Neutrophil (primary cell): ENCODE results near the gene AKT3.

Experiments
- H3K27ac ChIP-seq: fragments of 200-600 bp; sonication (generic); 2 replicates; pipeline ENCODE4 v1.5.1; 2016; ENCODE audit warnings: mild to moderate bottlenecking, moderate library complexity
- H3K27me3 ChIP-seq: fragments of 200-600 bp; sonication (generic); 2 replicates; pipeline ENCODE4 v1.6.0; 2016; ENCODE audit warnings: mild to moderate bottlenecking
- H3K36me3 ChIP-seq: fragments of 200-600 bp; sonication (generic); 2 replicates; pipeline ENCODE4 v1.5.1; 2017
- H3K4me1 ChIP-seq, 2 experiments: fragments of 200-600 bp in 1 of 2; sonication (generic) in 1 of 2; 1 replicate in 1 of 2; 2 replicates in 1 of 2; pipeline versions ENCODE4 v1.5.1 to v1.6.1; 2013 to 2016; ENCODE audit warnings: low read depth in 1 of 2, low read length in 1 of 2, mild to moderate bottlenecking in 1 of 2, moderate library complexity in 1 of 2; ENCODE audit not compliant: control insufficient read depth in 1 of 2, insufficient read depth in 1 of 2
- H3K4me3 ChIP-seq, 2 experiments: fragments of 200-600 bp in 1 of 2; sonication (generic) in 1 of 2; 1 replicate in 1 of 2; 2 replicates in 1 of 2; pipeline ENCODE4 v1.5.1; 2013 to 2016; ENCODE audit warnings: low read depth in 1 of 2, low read length in 1 of 2, mild to moderate bottlenecking in 1 of 2, moderate library complexity in 1 of 2
- H3K9me3 ChIP-seq: fragments of 200-600 bp; sonication (generic); 2 replicates; pipeline ENCODE4 v1.5.1; 2016
- TF ChIP-seq, protein P1 (sequence below): fragments of 200-600 bp; sonication (generic); IDR thresholded peaks from 2 replicates; pipeline ENCODE4 v1.5.1; 2016; ENCODE audit warnings: antibody characterized with exemption

Gene AKT3

GRCh38 chr1:243564814-243565213 lies 285.2 kb downstream of the AKT3 start:
- no peaks in the 10 kb centered on the region for H3K9me3 ChIP-seq
- H3K27ac ChIP-seq, result no peak overlapping the region
- TF ChIP-seq, protein P1, sequence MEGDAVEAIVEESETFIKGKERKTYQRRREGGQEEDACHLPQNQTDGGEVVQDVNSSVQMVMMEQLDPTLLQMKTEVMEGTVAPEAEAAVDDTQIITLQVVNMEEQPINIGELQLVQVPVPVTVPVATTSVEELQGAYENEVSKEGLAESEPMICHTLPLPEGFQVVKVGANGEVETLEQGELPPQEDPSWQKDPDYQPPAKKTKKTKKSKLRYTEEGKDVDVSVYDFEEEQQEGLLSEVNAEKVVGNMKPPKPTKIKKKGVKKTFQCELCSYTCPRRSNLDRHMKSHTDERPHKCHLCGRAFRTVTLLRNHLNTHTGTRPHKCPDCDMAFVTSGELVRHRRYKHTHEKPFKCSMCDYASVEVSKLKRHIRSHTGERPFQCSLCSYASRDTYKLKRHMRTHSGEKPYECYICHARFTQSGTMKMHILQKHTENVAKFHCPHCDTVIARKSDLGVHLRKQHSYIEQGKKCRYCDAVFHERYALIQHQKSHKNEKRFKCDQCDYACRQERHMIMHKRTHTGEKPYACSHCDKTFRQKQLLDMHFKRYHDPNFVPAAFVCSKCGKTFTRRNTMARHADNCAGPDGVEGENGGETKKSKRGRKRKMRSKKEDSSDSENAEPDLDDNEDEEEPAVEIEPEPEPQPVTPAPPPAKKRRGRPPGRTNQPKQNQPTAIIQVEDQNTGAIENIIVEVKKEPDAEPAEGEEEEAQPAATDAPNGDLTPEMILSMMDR, result no peak
- H3K36me3 ChIP-seq, result no peaks in the 10 kb centered on the region
- no peaks in the 10 kb centered on the region for H3K4me1 ChIP-seq
- no peak overlapping the region for H3K4me3 ChIP-seq
- no peaks in the 10 kb centered on the region for H3K27me3 ChIP-seq

GRCh38 chr1:243563732-243564131 lies 286.3 kb downstream of the AKT3 start:
- H3K9me3 ChIP-seq, result no peaks in the 10 kb centered on the region
- TF ChIP-seq, protein P1, result no peak
- no peaks in the 10 kb centered on the region for H3K36me3 ChIP-seq
- H3K4me1 ChIP-seq, result no peaks in the 10 kb centered on the region
- H3K27me3 ChIP-seq, result no peaks in the 10 kb centered on the region
- H3K27ac ChIP-seq, result no peak overlapping the region
- H3K4me3 ChIP-seq, result no peak overlapping the region

- H3K9me3 ChIP-seq, result no peaks in the 10 kb centered on the region
- no peak overlapping the region for H3K4me3 ChIP-seq
- H3K27me3 ChIP-seq, result no peaks in the 10 kb centered on the region
- TF ChIP-seq, protein P1, result no peak
- H3K4me1 ChIP-seq, result no peaks in the 10 kb centered on the region
- H3K27ac ChIP-seq, result no peak overlapping the region
- no peaks in the 10 kb centered on the region for H3K36me3 ChIP-seq
These were observed 287.6 kb downstream of the AKT3 start for GRCh38 chr1:243562473-243562872.

DNA sequence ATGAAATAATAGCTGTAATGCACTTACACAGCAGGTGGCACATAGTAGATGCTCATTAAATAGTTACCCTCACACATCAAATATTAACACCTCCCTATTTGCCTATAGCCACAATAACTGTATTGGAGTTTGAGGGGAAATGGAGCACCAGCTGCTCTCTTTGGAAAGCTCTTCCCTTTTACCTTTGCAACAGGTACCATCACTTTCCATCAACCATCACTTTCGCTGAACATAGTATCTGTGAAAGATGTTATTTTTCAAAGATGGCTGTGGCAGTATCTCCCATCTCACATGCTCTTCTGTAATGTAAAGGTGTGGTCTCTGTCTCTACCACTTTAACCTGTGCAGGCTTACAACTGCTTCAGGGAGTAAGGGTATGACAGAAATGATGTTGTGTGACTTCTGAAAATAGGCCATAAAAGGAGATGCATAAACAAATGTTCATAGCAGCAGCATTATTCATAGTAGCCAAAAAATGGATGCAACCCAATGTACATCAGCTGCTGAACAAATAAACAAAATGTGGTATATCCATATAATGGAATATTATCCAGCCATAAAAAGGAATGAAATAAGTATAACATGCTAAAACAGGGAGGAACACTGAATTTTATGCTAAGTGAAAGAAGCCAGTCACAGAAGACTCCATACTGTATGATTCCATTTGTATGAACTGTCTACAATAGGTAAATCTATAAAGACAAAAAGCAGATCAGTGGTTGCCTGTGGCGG lies 288.3 kb downstream of the AKT3 start:
- Histone ChIP-seq H3K27ac (no peak overlapping the region), H3K9me3 (no peaks in the 10 kb centered on the region), H3K27me3 (no peaks in the 10 kb centered on the region), H3K4me1 (no peaks in the 10 kb centered on the region), H3K4me3 (no peak overlapping the region), H3K36me3 (no peaks in the 10 kb centered on the region)
- TF ChIP-seq, protein P1, result no peak

GRCh38 chr1:243559575-243560162 lies 290.4 kb downstream of the AKT3 start:
- Histone ChIP-seq H3K27me3 (no peaks in the 10 kb centered on the region), H3K9me3 (no peaks in the 10 kb centered on the region), H3K4me3 (no peak overlapping the region), H3K4me1 (no peaks in the 10 kb centered on the region), H3K27ac (no peak overlapping the region), H3K36me3 (no peaks in the 10 kb centered on the region)
- TF ChIP-seq, protein P1, result no peak
